Activated CD4-positive, CD25-positive, alpha-beta regulatory T cell treated with anti-CD3 and anti-CD28 coated beads, Interleukin-2, amount 50 U/mL, for 24 hours (primary cell): Measurements from ENCODE around the gene HMOX2.

Source experiments
- ATAC-seq, 2 donors: fragments of 150-1000 bp; cut with Tn5 transposase; one replicate each; pipeline ENCODE4 v1.10.0; 2021; ENCODE audit warnings: mild to moderate bottlenecking in 1 of 2, moderate library complexity in 1 of 2

HMOX2 gene

GRCh38 chr16:4505356-4506147 is 29.4 kb downstream of the HMOX2 start:
- peak; percentile 83 to 85 for ATAC-seq

GRCh38 chr16:4506450-4506849 is 30.3 kb downstream of the HMOX2 start:
- peak; percentile 72 to 83 for ATAC-seq

GRCh38 chr16:4507588-4508345 is 31.6 kb downstream of the HMOX2 start:
- ATAC-seq = no peak

- no peak for ATAC-seq
Measured at GRCh38 chr16:4508806-4509205, 32.6 kb downstream of the HMOX2 start.

- no peak for ATAC-seq
Measured at GRCh38 chr16:4509420-4509819, 33.2 kb downstream of the HMOX2 start.

- no peak for ATAC-seq
Measured at GRCh38 chr16:4510131-4510530, 33.9 kb downstream of the HMOX2 start.

- no peak for ATAC-seq
Measured at GRCh38 chr16:4510747-4511426, 34.7 kb downstream of the HMOX2 start.

- no peak for ATAC-seq
Measured at GRCh38 chr16:4511441-4512082, 35.4 kb downstream of the HMOX2 start.

GRCh38 chr16:4512473-4512872 is 36.3 kb downstream of the HMOX2 start:
- ATAC-seq = no peak

- no peak for ATAC-seq
Measured at GRCh38 chr16:4513086-4513860, 37.1 kb downstream of the HMOX2 start.

- ATAC-seq = no peak
Measured at GRCh38 chr16:4513881-4514280, 37.7 kb downstream of the HMOX2 start.

- ATAC-seq = no peak
Measured at GRCh38 chr16:4514606-4515005, 38.4 kb downstream of the HMOX2 start.

GRCh38 chr16:4515611-4516233 is 39.5 kb downstream of the HMOX2 start:
- peak in 1 of 2 donors; percentile 44 for ATAC-seq

- no peak for ATAC-seq
Measured at GRCh38 chr16:4517812-4518680, 41.8 kb downstream of the HMOX2 start.

GRCh38 chr16:4519274-4520058 is 43.3 kb downstream of the HMOX2 start:
- no peak for ATAC-seq

GRCh38 chr16:4520913-4521312 is 44.7 kb downstream of the HMOX2 start:
- no peak for ATAC-seq

- no peak for ATAC-seq
Measured at GRCh38 chr16:4522051-4522581, 45.9 kb downstream of the HMOX2 start.

GRCh38 chr16:4523686-4524085 is 47.5 kb downstream of the HMOX2 start:
- no peak for ATAC-seq

- ATAC-seq = no peak
Measured at GRCh38 chr16:4524571-4524970, 48.4 kb downstream of the HMOX2 start.

GRCh38 chr16:4525069-4525468 is 48.9 kb downstream of the HMOX2 start:
- no peak for ATAC-seq
